ENCODE results near the gene TMEM182. TPM values are rescaled to one million over a fixed set of nuclear protein-coding genes. Genes with fewer than 3 reads are reported as not detected.

Gene TMEM182
- total and polyA plus RNA-seq, 2 of the 4 experiments (the other 2 are of a cell fraction) = 1.3 to 1.4 TPM

- H3K9ac ChIP-seq (ENCODE audit: low read depth, low read length) = no peak overlapping the region
- no peak overlapping the region for H2BK15ac ChIP-seq (ENCODE audit: low read depth, low read length)
- dilution Hi-C loops (cut with HindIII; ENCODE audit: low sequenced_read_pairs, unreplicated experiment) = no loop called here
- H3K79me1 ChIP-seq (ENCODE audit: low read depth in 1 of 2, low read length in 2 of 2) = no peaks in the 10 kb centered on the region
- peaks cover 5% of the 10 kb centered on the region; the same call in 1 of the 2 replicates for H3K4me1 ChIP-seq (ENCODE audit: control insufficient read depth, insufficient read depth, low read length)
- no peaks in the 10 kb centered on the region for H3K36me3 ChIP-seq (ENCODE audit: control insufficient read depth, insufficient read depth, low read length)
- H3K27ac ChIP-seq (ENCODE audit: insufficient read depth, low read length) = no peak overlapping the region
- POLR2A ChIA-PET (ENCODE audit: unreplicated experiment) = no interaction called here
- H4K91ac ChIP-seq (ENCODE audit: insufficient read depth, low read depth, low read length) = no peak overlapping the region
- H3K9me3 ChIP-seq (ENCODE audit: control insufficient read depth, insufficient read depth, low read length) = no peaks in the 10 kb centered on the region
- H2BK120ac ChIP-seq (ENCODE audit: low read depth, low read length) = no peak overlapping the region
- H2BK5ac ChIP-seq (ENCODE audit: low read depth, low read length, poor library complexity, severe bottlenecking) = no peak overlapping the region
- 0% methylated on average over 1 of the region's 8 CpGs; no CpG with 5 or more reads in 1 of the 2 experiments for WGBS, 2 experiments (ENCODE audit: extremely low coverage in 2 of 2, insufficient read length in 1 of 2)
- H3K9me1 ChIP-seq (ENCODE audit: insufficient read depth, low read length) = no peaks in the 10 kb centered on the region
- H3K27me3 ChIP-seq (ENCODE audit: control insufficient read depth, insufficient read depth, low read length) = peaks cover 3% of the 10 kb centered on the region; the same call in 1 of the 2 replicates
- H3K4me2 ChIP-seq (ENCODE audit: low read depth, low read length) = no peak overlapping the region; the same call in 1 of the 2 replicates
- H3K14ac ChIP-seq (replicated peaks; ENCODE audit: low read depth, low read length) = no peak overlapping the region
- CTCF ChIA-PET = interaction anchor here (0.7 to 1.0 kb wide), 2 partner anchors 16 to 36 kb away, joined by 3 read pairs; no protein-coding TSS in a partner anchor
- no peak overlapping the region for H2AFZ ChIP-seq (replicated peaks; ENCODE audit: low read length, poor library complexity)
- no peak overlapping the region for H4K5ac ChIP-seq (ENCODE audit: low read depth, low read length)
- ATAC-seq (ENCODE audit: low read depth) (no peak; the same call in 1 of the 2 replicates), DNase-seq (no peak)
- H3K18ac ChIP-seq (ENCODE audit: low read depth, low read length) = no peak overlapping the region
- H2AK9ac ChIP-seq (replicated peaks; ENCODE audit: low read depth, low read length, poor library complexity) = no peak overlapping the region
- no peak overlapping the region for H2BK20ac ChIP-seq (ENCODE audit: low read depth, low read length)
- H3K4me3 ChIP-seq (ENCODE audit: insufficient read depth, low read depth, low read length) = no peak overlapping the region
- H3K23ac ChIP-seq (ENCODE audit: low read depth, low read length) = no peak overlapping the region
- intact Hi-C loops (cut with micrococcal nuclease) = no loop called here
- in situ Hi-C loops (cut with MboI; ENCODE audit: low sequenced_read_pairs) = no loop called here
- H4K8ac ChIP-seq (ENCODE audit: low read depth in 2 of 2, low read length in 2 of 2) = no peak overlapping the region
- no peak overlapping the region for H3K4ac ChIP-seq (ENCODE audit: low read depth, low read length)
- H3K56ac ChIP-seq (ENCODE audit: extremely low read depth, insufficient read depth, low read length) = no peak overlapping the region
- no peak overlapping the region for H2AK5ac ChIP-seq (ENCODE audit: low read depth, low read length)
- no peaks in the 10 kb centered on the region for H4K20me1 ChIP-seq (ENCODE audit: insufficient read depth, low read length)
- TF ChIP-seq RAD21 (IDR thresholded peaks at IDR 0.05; ENCODE audit: low read length) = no peak
- TF ChIP-seq FOS (IDR thresholded peaks at IDR 0.05; ENCODE audit: low read depth, low read length) = no peak
- TF ChIP-seq CEBPB (IDR thresholded peaks at IDR 0.05; ENCODE audit: low read depth, low read length) = no peak
- no peak for TF ChIP-seq BHLHE40 (IDR thresholded peaks at IDR 0.05; ENCODE audit: low read depth, low read length)
- TF ChIP-seq MAFK (IDR thresholded peaks at IDR 0.05; ENCODE audit: low read depth, low read length) = no peak
- TF ChIP-seq MXI1 (IDR thresholded peaks at IDR 0.05; ENCODE audit: borderline replicate concordance, low read depth, low read length) = no peak
- TF ChIP-seq CTCF (conservative IDR thresholded peaks at IDR 0.05; ENCODE audit: low read depth, low read length) = no peak
- no peak for TF ChIP-seq CHD1 (IDR thresholded peaks at IDR 0.05; ENCODE audit: low read depth, low read length)
- TF ChIP-seq ELK1 (IDR thresholded peaks at IDR 0.05; ENCODE audit: borderline replicate concordance, low read depth, low read length) = no peak
- BruUV-seq (replicated peaks) = no TSS peak
Measured at GRCh38 chr2:102788885-102789260, 27.0 kb downstream of the TMEM182 start.

All from IMR-90 (cell line).